ENCODE measurements around the gene ETFBKMT. TPM values are rescaled to one million over a fixed set of nuclear protein-coding genes. Genes with fewer than 3 reads are reported as not detected.

ETFBKMT gene
- total RNA-seq, 1 experiment from 2014 or later = 0.58 TPM

DNA sequence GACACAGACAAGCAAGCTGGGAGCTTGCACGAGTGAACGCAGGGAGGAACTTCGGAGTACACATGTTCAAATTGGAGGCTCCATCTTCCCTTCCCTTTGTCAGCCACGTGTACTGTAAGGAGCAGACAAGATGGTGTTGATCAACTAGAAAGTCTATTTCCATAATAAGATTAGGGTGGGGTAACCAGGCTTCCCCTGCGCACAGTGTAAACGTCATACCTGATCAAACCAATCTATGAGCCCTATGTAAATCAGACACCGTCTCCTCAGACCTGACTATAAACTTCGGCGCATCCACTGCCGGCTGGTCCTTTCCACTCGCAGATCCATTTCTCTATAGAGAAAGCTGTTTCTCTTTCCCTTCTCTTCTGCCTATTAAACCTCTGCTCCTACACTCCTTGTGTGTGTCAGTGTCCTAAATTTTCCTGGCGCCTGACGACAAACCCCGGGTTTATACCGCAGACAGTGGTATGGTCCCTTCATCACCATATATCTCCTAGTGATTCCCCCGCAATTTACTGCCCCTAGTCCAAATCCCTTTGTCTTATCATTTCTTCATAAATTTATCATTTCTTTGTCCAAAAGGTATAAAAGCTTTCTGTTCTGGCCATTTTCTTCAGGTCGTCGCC is 7.5 kb upstream of the ETFBKMT start:
- Histone ChIP-seq H4K20me1 (ENCODE audit: low read length) (no peaks in the 10 kb centered on the region), H3K36me3 (ENCODE audit: low read depth, low read length) (no peaks in the 10 kb centered on the region), H3K79me2 (ENCODE audit: low read length) (no peaks in the 10 kb centered on the region), H3K9ac (ENCODE audit: low read length) (no peak overlapping the region), H3K27ac (ENCODE audit: low read length) (no peak overlapping the region), H3F3A (ENCODE audit: low read length, unreplicated experiment) (no peaks in the 10 kb centered on the region), H3K9me2 (replicated peaks; ENCODE audit: low read length) (no peaks in the 10 kb centered on the region), H3K9me3 (ENCODE audit: low read length) (no peaks in the 10 kb centered on the region), H3K4me1 (ENCODE audit: insufficient read depth, low read length) (peaks cover 9% of the 10 kb centered on the region), H3K4me3 (ENCODE audit: low read length) (no peak overlapping the region), H3K4me2 (ENCODE audit: low read length) (no peak overlapping the region), H3K27me3 (ENCODE audit: low read length) (no peaks in the 10 kb centered on the region), H2AFZ (ENCODE audit: low read length) (0 out of 2 replicates have a peak overlapping the region, but pooled peaks have one; percentile 39)
- intact Hi-C loops (cut with micrococcal nuclease) = loop anchor here (2.0 to 10.0 kb wide), 3 partner anchors 313 to 1103 kb away; partner anchors contain the start of gene YARS2
- no TSS peak for BruUV-seq (replicated peaks)
- CTCF ChIA-PET = no interaction called here
- no peak for DNase-seq
- no peak for ATAC-seq
- POLR2A ChIA-PET (ENCODE audit: unreplicated experiment) = no interaction called here
- no peak for TF ChIP-seq EZH2 (IDR thresholded peaks at IDR 0.05; ENCODE audit: low read length, unreplicated experiment)
- TF ChIP-seq EZH2phosphoT487 (IDR thresholded peaks at IDR 0.05; ENCODE audit: borderline replicate concordance, low read length) = no peak
- TF ChIP-seq, protein P1, sequence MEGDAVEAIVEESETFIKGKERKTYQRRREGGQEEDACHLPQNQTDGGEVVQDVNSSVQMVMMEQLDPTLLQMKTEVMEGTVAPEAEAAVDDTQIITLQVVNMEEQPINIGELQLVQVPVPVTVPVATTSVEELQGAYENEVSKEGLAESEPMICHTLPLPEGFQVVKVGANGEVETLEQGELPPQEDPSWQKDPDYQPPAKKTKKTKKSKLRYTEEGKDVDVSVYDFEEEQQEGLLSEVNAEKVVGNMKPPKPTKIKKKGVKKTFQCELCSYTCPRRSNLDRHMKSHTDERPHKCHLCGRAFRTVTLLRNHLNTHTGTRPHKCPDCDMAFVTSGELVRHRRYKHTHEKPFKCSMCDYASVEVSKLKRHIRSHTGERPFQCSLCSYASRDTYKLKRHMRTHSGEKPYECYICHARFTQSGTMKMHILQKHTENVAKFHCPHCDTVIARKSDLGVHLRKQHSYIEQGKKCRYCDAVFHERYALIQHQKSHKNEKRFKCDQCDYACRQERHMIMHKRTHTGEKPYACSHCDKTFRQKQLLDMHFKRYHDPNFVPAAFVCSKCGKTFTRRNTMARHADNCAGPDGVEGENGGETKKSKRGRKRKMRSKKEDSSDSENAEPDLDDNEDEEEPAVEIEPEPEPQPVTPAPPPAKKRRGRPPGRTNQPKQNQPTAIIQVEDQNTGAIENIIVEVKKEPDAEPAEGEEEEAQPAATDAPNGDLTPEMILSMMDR (conservative IDR thresholded peaks at IDR 0.05; ENCODE audit: low read depth, low read length) = no peak

DNA sequence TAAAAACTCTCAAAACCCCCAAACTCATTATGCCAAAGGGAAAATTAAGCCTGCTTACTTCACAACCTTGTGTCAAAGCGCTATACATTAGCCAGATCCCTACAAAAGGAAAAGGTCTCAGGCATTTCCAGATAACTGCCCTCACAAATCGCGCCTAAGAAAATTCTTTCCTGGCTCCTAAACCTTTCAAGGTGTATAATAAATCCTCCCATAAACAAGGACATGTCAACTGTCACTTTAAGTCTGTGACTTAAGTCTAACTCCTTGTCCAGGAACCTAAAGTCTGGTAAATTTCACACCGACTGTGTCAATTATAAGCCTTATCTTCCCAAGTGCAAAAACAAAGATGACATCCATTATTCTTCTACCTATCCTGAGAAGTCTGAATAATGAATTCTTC is 4.3 kb upstream of the ETFBKMT start:
- Histone ChIP-seq H2AFZ (ENCODE audit: low read length) (no peak overlapping the region), H3K9me3 (ENCODE audit: low read length) (no peaks in the 10 kb centered on the region)

More for the DNA sequence above, 4.3 kb upstream of the ETFBKMT start:
- no peak for ATAC-seq
- Histone ChIP-seq H3K9me2 (replicated peaks; ENCODE audit: low read length) (no peaks in the 10 kb centered on the region), H3K79me2 (ENCODE audit: low read length) (no peaks in the 10 kb centered on the region), H3K27ac (ENCODE audit: low read length) (no peak overlapping the region), H3K27me3 (ENCODE audit: low read length) (no peaks in the 10 kb centered on the region), H3K9ac (ENCODE audit: low read length) (no peak overlapping the region), H3K4me1 (ENCODE audit: insufficient read depth, low read length) (peaks cover 8% of the 10 kb centered on the region), H3K4me2 (ENCODE audit: low read length) (no peak overlapping the region), H3F3A (ENCODE audit: low read length, unreplicated experiment) (no peaks in the 10 kb centered on the region), H4K20me1 (ENCODE audit: low read length) (no peaks in the 10 kb centered on the region), H3K36me3 (ENCODE audit: low read depth, low read length) (no peaks in the 10 kb centered on the region), H3K4me3 (ENCODE audit: low read length) (no peak overlapping the region)
- ChIA-PET POLR2A (ENCODE audit: unreplicated experiment) (no interaction called here), CTCF (no interaction called here)
- intact Hi-C loops (cut with micrococcal nuclease) = loop anchor here (5.0 to 10.0 kb wide), 3 partner anchors 310 to 1100 kb away; partner anchors contain the start of gene YARS2
- TF ChIP-seq EZH2phosphoT487 (IDR thresholded peaks at IDR 0.05; ENCODE audit: borderline replicate concordance, low read length) = no peak
- no peak for TF ChIP-seq EZH2 (IDR thresholded peaks at IDR 0.05; ENCODE audit: low read length, unreplicated experiment)
- TF ChIP-seq, protein P1 (conservative IDR thresholded peaks at IDR 0.05; ENCODE audit: low read depth, low read length) = no peak
- DNase-seq = no peak
- BruUV-seq (replicated peaks) = no TSS peak
